Activated naive CD4-positive, alpha-beta T cell treated with anti-CD3 and anti-CD28 coated beads, Interleukin-2, amount 50 U/mL, for 24 hours (primary cell): ENCODE results near the gene RPL37A.

Experiments used
- H3K27ac Mint-ChIP-seq: one replicate; pipeline ENCODE4 v1.8.0; 2021; ENCODE audit warnings: mild to moderate bottlenecking, mixed read lengths
- H3K27me3 Mint-ChIP-seq: one replicate; pipeline ENCODE4 v1.8.0; 2021; ENCODE audit warnings: mixed read lengths
- H3K36me3 Mint-ChIP-seq: one replicate; pipeline ENCODE4 v1.8.0; 2021; ENCODE audit warnings: mixed read lengths
- H3K4me1 Mint-ChIP-seq: one replicate; pipeline ENCODE4 v1.8.0; 2021; ENCODE audit warnings: mixed read lengths
- H3K4me3 Mint-ChIP-seq: one replicate; pipeline ENCODE4 v1.8.0; 2021; ENCODE audit warnings: mild to moderate bottlenecking, mixed read lengths
- H3K9me3 Mint-ChIP-seq: one replicate; pipeline ENCODE4 v1.8.0; 2021; ENCODE audit warnings: mixed read lengths

The RPL37A gene

DNA sequence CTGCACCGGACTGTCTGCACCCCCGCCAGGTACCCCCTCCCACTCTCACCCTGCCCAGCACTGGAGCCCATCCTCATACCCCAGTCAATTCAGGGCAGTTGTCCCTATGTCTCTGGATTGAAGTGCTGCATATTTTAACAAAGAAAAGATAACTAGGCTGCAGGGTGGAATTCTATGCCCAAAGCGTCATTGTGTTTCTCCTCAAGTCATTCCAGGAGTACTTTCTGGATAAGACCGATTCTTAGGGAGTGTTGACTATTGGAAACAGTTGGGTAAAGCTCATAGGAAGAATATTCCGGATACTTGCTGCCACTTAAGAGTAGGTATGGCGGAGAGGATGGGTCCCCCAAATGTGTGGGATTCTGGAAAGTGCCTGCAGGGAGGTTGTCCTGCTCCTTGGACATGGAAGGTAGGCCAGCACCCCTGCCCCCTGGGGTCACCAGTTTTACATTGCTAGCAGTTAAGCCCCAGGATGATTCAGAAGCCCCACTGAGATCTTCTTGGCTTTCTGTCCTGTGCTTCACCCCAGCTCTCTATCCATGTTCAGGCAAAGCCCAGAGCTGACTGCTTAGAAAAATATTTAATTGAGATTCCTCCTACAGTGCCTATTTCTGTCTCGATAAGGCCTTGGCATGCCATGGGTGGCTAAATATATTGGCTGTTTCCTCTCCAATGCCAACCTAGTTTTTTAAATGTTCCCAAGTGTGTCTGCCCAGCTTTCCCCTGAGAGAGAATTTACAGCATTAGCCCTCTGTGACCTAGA lies 48.2 kb downstream of the RPL37A start:
- Mint-ChIP-seq H3K27ac (no peak overlapping the region), H3K27me3 (peaks cover 6% of the 10 kb centered on the region), H3K9me3 (no peaks in the 10 kb centered on the region), H3K4me1 (no peaks in the 10 kb centered on the region), H3K36me3 (no peaks in the 10 kb centered on the region), H3K4me3 (no peak overlapping the region)

DNA sequence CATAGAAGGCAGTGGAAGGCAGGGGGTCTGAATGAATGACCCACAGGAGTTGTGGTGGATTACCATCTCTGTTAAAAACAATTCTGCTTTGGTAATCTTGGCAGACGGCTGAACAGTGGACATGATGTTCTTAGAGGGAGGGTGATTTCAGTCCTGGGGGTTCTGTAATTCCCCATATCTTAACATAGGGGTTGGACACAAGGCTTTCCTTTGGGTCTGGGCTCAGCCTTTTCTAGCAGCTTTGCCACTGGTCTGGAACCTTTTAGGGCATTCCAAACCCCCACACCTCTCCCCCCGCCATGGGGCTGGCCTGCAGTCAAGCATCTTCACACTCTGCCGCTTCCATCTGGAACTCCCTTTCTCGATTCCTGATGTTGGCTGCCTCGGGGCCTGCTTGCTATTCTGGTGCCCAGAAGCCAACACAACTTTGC lies 50.3 kb downstream of the RPL37A start:
- Mint-ChIP-seq H3K27ac (no peak overlapping the region), H3K4me1 (no peaks in the 10 kb centered on the region), H3K27me3 (peaks cover 6% of the 10 kb centered on the region)

GRCh38 chr2:216549926-216550690 lies 51.5 kb downstream of the RPL37A start:
- Mint-ChIP-seq H3K27me3 (peaks cover 4% of the 10 kb centered on the region), H3K36me3 (no peaks in the 10 kb centered on the region), H3K4me3 (no peak overlapping the region), H3K4me1 (no peaks in the 10 kb centered on the region), H3K9me3 (no peaks in the 10 kb centered on the region), H3K27ac (no peak overlapping the region)

More for the DNA sequence above, 50.3 kb downstream of the RPL37A start:
- H3K9me3 Mint-ChIP-seq = no peaks in the 10 kb centered on the region
- H3K4me3 Mint-ChIP-seq = no peak overlapping the region
- H3K36me3 Mint-ChIP-seq = no peaks in the 10 kb centered on the region

DNA sequence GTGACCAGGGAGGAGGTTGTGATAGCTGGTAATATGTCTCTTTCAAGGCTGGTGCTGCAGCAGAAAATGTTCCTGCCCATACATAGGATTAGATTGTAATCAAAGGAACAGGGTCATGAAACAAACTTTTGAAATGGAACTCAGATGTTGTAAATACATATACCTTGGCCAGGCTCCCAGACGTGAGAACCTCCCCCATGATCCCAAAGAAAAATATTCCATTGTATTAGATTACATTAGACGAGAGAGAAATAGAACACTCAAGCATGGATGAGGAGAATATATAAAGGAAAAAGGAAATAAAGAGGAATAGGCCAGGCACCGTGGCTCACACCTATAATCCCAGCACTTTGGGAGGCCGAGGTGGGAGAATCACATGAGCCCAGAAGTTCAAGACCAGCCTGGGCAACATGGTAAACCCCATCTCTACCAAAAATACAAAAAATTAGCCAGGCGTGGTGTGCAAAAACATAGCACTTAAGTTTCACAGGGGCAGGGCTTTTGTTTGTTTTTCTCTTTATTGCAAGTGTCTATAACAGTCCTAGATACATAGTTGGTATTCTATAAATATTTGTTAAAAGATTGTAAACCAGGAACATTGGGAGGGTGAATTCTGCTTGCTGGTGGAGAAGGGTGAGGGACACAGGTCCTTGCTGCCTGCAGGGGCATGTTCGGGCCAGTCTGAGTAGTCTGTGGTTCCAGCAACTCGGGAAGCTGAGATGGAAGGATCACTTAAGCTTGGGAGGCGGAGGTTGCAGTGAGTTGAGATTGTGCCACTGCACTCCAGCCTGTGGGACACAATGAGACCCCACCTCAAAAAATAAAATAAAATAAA lies 52.8 kb downstream of the RPL37A start:
- no peaks in the 10 kb centered on the region for H3K4me1 Mint-ChIP-seq
- H3K27me3 Mint-ChIP-seq = no peaks in the 10 kb centered on the region
- no peak overlapping the region for H3K27ac Mint-ChIP-seq
- no peak overlapping the region for H3K4me3 Mint-ChIP-seq
- H3K9me3 Mint-ChIP-seq = no peaks in the 10 kb centered on the region
- no peaks in the 10 kb centered on the region for H3K36me3 Mint-ChIP-seq

GRCh38 chr2:216553093-216553478 lies 54.4 kb downstream of the RPL37A start:
- no peaks in the 10 kb centered on the region for H3K36me3 Mint-ChIP-seq
- H3K27ac Mint-ChIP-seq = no peak overlapping the region
- no peaks in the 10 kb centered on the region for H3K4me1 Mint-ChIP-seq
- H3K9me3 Mint-ChIP-seq = no peaks in the 10 kb centered on the region
- no peaks in the 10 kb centered on the region for H3K27me3 Mint-ChIP-seq
- H3K4me3 Mint-ChIP-seq = no peak overlapping the region
